HEK293T (cell line): Measurements from ENCODE around the gene MINDY4.

Source experiments
- CTCF ChIA-PET: fragments of 350-600 bp; formaldehyde crosslinking; extraction: SDS; loops from one replicate; lab custom pipeline; 2021; ENCODE audit warnings: antibody characterized with exemption, inconsistent platforms; lab: Yijun Ruan, JAX
- POLR2A ChIA-PET: fragments of 350-600 bp; formaldehyde crosslinking; extraction: SDS; loops from one replicate; lab custom pipeline; 2020; ENCODE audit warnings: antibody characterized with exemption, inconsistent platforms; lab: Yijun Ruan, JAX
- DNase-seq: peaks from one replicate; pipeline ENCODE4 v3.0.0; 2012; ENCODE audit warnings: mixed read lengths; ENCODE audit errors: extremely low spot score
- ARNT ChIP-seq: fragments of 450-650 bp; IDR thresholded peaks from 2 replicates; pipeline ENCODE4 v1.6.1; 2017; ENCODE audit warnings: mild to moderate bottlenecking
- BHLHE40 ChIP-seq: fragments of 450-650 bp; IDR thresholded peaks from 2 replicates; pipeline ENCODE4 v1.6.1; 2016; ENCODE audit warnings: mild to moderate bottlenecking, moderate library complexity, borderline replicate concordance
- CTBP1 ChIP-seq: fragments of 450-650 bp; IDR thresholded peaks from 2 replicates; pipeline ENCODE4 v1.6.1; 2016; ENCODE audit warnings: borderline replicate concordance
- ELF4 ChIP-seq: fragments of 450-650 bp; IDR thresholded peaks from 2 replicates; pipeline ENCODE4 v1.6.1; 2017; ENCODE audit warnings: antibody characterized with exemption
- FOXA1 ChIP-seq: fragments of 450-650 bp; IDR thresholded peaks from 2 replicates; pipeline ENCODE4 v1.6.1; 2016; ENCODE audit warnings: mild to moderate bottlenecking
- FOXK2 ChIP-seq: fragments of 450-650 bp; IDR thresholded peaks from 2 replicates; pipeline ENCODE4 v1.6.1; 2016; ENCODE audit warnings: mild to moderate bottlenecking
- FOXM1 ChIP-seq: fragments of 450-650 bp; IDR thresholded peaks from 2 replicates; pipeline ENCODE4 v1.6.1; 2017; ENCODE audit warnings: mild to moderate bottlenecking, borderline replicate concordance
- HDGF ChIP-seq: fragments of 450-650 bp; IDR thresholded peaks from 2 replicates; pipeline ENCODE4 v1.6.1; 2017; ENCODE audit warnings: antibody characterized with exemption, borderline replicate concordance
- L3MBTL2 ChIP-seq: fragments of 450-650 bp; conservative IDR thresholded peaks from 2 replicates; pipeline ENCODE4 v1.6.1; 2016; ENCODE audit warnings: mild to moderate bottlenecking
- LEF1 ChIP-seq: fragments of 450-650 bp; IDR thresholded peaks from 2 replicates; pipeline ENCODE4 v1.6.1; 2017; ENCODE audit warnings: mild to moderate bottlenecking, borderline replicate concordance
- NFRKB ChIP-seq: fragments of 450-650 bp; IDR thresholded peaks from 2 replicates; pipeline ENCODE4 v1.6.1; 2016; ENCODE audit warnings: mild to moderate bottlenecking, moderate library complexity
- PKNOX1 ChIP-seq: fragments of 450-650 bp; IDR thresholded peaks from 2 replicates; pipeline ENCODE4 v1.6.1; 2016
- SP1 ChIP-seq: fragments of 450-650 bp; IDR thresholded peaks from 2 replicates; pipeline ENCODE4 v1.6.1; 2017
- SUZ12 ChIP-seq: fragments of 450-650 bp; IDR thresholded peaks from 2 replicates; pipeline ENCODE4 v1.6.1; 2016; ENCODE audit warnings: mild to moderate bottlenecking
- TARDBP ChIP-seq: fragments of 450-650 bp; IDR thresholded peaks from 2 replicates; pipeline ENCODE4 v1.6.1; 2016
- ZNF384 ChIP-seq: fragments of 450-650 bp; IDR thresholded peaks from 2 replicates; pipeline ENCODE4 v1.6.1; 2016

Gene MINDY4

GRCh38 chr7:30925117-30925516, 153.9 kb downstream of the MINDY4 start:
- no peak for DNase-seq
- ChIA-PET POLR2A (interaction anchor here (0.8 kb wide), 1 partner anchor 8 kb away, joined by 3 read pairs; no protein-coding TSS in a partner anchor), CTCF (interaction anchor here (1.1 kb wide), 1 partner anchor 50 kb away, joined by 3 read pairs; no protein-coding TSS in a partner anchor)
- TF ChIP-seq FOXK2, result no peak
- no peak for TF ChIP-seq FOXM1
- no peak for TF ChIP-seq TARDBP
- TF ChIP-seq ARNT, result no peak
- no peak for TF ChIP-seq FOXA1
- no peak for TF ChIP-seq HDGF
- TF ChIP-seq L3MBTL2, result no peak
- TF ChIP-seq NFRKB, result no peak
- no peak for TF ChIP-seq ELF4

- ChIA-PET POLR2A (no interaction called here), CTCF (no interaction called here)
- DNase-seq, result no peak
- TF ChIP-seq ZNF384 (no peak), BHLHE40 (no peak), FOXK2 (no peak), HDGF (no peak), PKNOX1 (no peak)
Observed at GRCh38 chr7:30925913-30926312, 154.7 kb downstream of the MINDY4 start.

- CTCF ChIA-PET, result no interaction called here
- no peak for DNase-seq
- POLR2A ChIA-PET, result no interaction called here
- no peak for TF ChIP-seq TARDBP
- no peak for TF ChIP-seq BHLHE40
- no peak for TF ChIP-seq ZNF384
- no peak for TF ChIP-seq LEF1
- TF ChIP-seq FOXA1, result no peak
- TF ChIP-seq SUZ12, result no peak
- TF ChIP-seq FOXM1, result no peak
- TF ChIP-seq NFRKB, result no peak
- TF ChIP-seq ARNT, result no peak
- no peak for TF ChIP-seq FOXK2
- no peak for TF ChIP-seq SP1
- no peak for TF ChIP-seq HDGF
- no peak for TF ChIP-seq L3MBTL2
- TF ChIP-seq PKNOX1, result no peak
- TF ChIP-seq CTBP1, result no peak
- TF ChIP-seq ELF4, result no peak
Observed at GRCh38 chr7:30926313-30926712, 155.1 kb downstream of the MINDY4 start.

- ChIA-PET CTCF (no interaction called here), POLR2A (no interaction called here)
- TF ChIP-seq CTBP1 (no peak), FOXK2 (no peak), SUZ12 (no peak), L3MBTL2 (no peak), SP1 (no peak)
- DNase-seq, result no peak
Observed at GRCh38 chr7:30927040-30927439, 155.8 kb downstream of the MINDY4 start.

GRCh38 chr7:30927559-30927958, 156.3 kb downstream of the MINDY4 start:
- ChIA-PET POLR2A (no interaction called here), CTCF (no interaction called here)
- TF ChIP-seq TARDBP (no peak), PKNOX1 (no peak), ELF4 (no peak), ARNT (no peak), ZNF384 (no peak), FOXA1 (no peak), HDGF (no peak), FOXK2 (no peak), FOXM1 (no peak), LEF1 (no peak), CTBP1 (no peak), BHLHE40 (no peak), SP1 (no peak), SUZ12 (no peak), NFRKB (no peak), L3MBTL2 (no peak)
- no peak for DNase-seq

- DNase-seq, result no peak
- TF ChIP-seq LEF1 (no peak), SUZ12 (no peak), ELF4 (no peak), BHLHE40 (no peak), ZNF384 (no peak), SP1 (no peak), FOXK2 (no peak), FOXA1 (no peak), CTBP1 (no peak), HDGF (no peak)
- POLR2A ChIA-PET, result no interaction called here
- CTCF ChIA-PET, result interaction anchor here (2.4 kb wide), 1 partner anchor 10 kb away, joined by 8 read pairs; no protein-coding TSS in a partner anchor
Observed at GRCh38 chr7:30928254-30928872, 157.1 kb downstream of the MINDY4 start.
